ENCODE results near the gene KIF21B. TPM values are rescaled to one million over a fixed set of nuclear protein-coding genes. Genes with fewer than 3 reads are reported as not detected.
"Not testable (repeated sequence)": the region's sequence is repeated elsewhere in the genome, so short reads cannot be mapped to it uniquely, and the experiment has no call there.

Gene KIF21B
- total RNA-seq, 4 donors from 2014 or later, result 0.29 to 11.3 (median 2.4) TPM

DNA sequence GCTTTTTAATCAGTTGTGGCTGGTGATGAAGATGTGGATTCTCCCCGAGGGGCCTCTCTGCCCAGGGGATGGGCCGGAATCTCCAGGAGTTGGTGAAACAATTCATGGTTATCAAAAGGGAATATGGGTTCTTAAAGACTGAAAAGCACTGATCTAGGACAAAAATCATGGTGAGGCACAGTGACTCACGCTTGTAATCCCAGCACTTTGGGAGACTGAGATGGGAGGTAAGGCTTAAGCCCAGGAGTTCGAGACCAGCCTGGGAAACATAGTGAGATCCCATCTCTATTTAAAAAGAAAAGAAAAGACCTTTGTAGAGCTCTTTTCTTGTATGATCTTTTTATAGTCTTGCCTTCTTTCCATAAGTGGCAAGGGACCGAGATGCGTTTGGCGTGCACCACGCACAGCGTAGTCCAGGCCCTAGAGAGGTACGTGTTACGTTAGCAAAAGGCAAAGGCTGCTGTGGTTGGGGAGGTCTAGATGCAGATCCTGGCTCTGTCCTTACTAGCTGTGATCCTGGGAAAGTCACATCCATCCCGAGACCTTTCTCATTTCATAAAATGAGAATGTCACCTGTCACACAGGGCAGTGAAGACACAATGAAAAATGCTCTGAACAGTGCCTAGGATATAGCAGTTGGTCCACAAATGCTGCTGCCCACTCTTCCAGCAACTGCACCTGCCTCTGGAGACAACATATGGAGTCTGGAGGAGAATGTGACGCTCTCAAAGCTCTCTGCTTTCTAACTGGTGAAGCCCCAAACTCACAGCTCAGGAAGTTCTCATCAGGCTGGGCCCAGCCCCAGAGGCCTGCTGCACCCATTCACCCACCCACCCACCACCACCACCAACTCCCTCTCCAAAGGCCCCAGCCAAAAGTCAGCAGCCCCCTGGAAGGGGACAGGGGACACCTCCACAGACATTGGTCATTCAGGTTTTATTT, 54.8 kb downstream of the KIF21B start:
- Histone ChIP-seq H3K4me1 (no peaks in the 10 kb centered on the region), H3K27me3 (no peaks in the 10 kb centered on the region), H3K36me3 (no peaks in the 10 kb centered on the region), H3K4me3 (no peak overlapping the region), H3K9me3 (no peaks in the 10 kb centered on the region), H3K27ac (no peak overlapping the region)
- intact Hi-C loops (cut with DNase I; ENCODE audit: low total_unique reads), result no loop called here
- no peak for DNase-seq
- TF ChIP-seq POLR2A (IDR thresholded peaks at IDR 0.05), result no peak
- TF ChIP-seq, protein P1, sequence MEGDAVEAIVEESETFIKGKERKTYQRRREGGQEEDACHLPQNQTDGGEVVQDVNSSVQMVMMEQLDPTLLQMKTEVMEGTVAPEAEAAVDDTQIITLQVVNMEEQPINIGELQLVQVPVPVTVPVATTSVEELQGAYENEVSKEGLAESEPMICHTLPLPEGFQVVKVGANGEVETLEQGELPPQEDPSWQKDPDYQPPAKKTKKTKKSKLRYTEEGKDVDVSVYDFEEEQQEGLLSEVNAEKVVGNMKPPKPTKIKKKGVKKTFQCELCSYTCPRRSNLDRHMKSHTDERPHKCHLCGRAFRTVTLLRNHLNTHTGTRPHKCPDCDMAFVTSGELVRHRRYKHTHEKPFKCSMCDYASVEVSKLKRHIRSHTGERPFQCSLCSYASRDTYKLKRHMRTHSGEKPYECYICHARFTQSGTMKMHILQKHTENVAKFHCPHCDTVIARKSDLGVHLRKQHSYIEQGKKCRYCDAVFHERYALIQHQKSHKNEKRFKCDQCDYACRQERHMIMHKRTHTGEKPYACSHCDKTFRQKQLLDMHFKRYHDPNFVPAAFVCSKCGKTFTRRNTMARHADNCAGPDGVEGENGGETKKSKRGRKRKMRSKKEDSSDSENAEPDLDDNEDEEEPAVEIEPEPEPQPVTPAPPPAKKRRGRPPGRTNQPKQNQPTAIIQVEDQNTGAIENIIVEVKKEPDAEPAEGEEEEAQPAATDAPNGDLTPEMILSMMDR (IDR thresholded peaks at IDR 0.05), result no peak

DNA sequence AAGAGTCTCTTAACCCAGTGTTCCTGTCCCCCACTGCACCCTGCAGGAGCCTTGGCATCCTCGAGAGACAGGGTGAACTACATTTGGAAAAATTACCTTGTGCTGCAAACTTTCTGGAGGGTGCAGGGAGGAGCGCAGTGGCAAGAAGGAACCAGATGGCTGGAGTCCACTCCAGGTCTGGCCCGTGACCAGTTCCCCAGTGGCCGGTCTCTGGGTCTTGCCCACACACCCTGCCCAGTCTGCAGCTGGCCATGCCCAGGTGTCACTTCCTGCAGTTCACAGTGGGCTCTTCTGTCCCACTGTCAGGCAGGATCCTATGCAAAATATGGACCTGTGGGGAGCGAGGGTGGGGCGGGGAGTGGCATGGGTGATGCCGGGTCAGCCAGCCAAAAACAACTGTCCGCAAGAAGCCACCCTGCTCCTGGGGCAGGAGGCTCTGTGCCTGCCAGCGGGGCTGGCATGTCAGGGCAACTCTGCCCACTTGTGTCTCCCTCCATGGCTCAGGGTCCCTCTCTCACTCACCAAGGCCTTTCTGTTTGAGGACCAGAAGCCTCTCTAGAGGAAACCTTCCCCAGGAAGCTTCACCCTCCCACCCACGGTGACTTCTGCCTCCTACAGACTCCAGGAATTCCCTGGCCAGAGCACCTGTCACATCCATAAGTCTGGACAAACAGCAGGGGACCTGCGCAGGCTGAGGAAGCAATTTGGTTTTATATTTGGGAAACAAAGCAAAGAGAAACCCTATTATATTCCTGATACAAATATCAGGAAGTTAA, 55.6 kb downstream of the KIF21B start:
- no peak for TF ChIP-seq POLR2A (IDR thresholded peaks at IDR 0.05)
- TF ChIP-seq, protein P1 (IDR thresholded peaks at IDR 0.05), result no peak
- intact Hi-C loops (cut with DNase I; ENCODE audit: low total_unique reads), result no loop called here
- Histone ChIP-seq H3K27ac (no peak overlapping the region), H3K27me3 (no peaks in the 10 kb centered on the region), H3K4me3 (no peak overlapping the region), H3K9me3 (no peaks in the 10 kb centered on the region), H3K36me3 (no peaks in the 10 kb centered on the region), H3K4me1 (no peaks in the 10 kb centered on the region)
- no peak for DNase-seq

DNA sequence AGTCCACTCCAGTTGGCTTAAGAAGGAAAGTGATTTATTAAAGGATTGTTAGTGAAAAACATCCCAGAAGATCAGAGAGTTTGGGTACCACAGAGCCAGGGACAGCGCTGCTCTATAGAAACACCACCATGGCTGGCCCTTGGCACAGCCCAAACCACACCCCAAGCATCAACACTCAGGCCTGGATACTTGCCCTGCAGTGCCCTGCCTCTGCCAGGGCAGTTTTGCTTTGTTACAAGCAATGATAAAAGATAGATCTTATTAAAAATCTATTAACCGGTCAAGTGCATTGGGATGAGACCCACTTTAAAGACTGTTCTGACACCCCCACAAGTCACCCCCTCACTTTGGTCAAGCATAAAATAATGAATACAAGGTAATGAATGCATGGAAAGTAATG, 56.6 kb downstream of the KIF21B start:
- no peak for TF ChIP-seq POLR2A (IDR thresholded peaks at IDR 0.05)
- H3K27ac ChIP-seq, result no peak overlapping the region
- DNase-seq, result no peak
- intact Hi-C loops (cut with DNase I; ENCODE audit: low total_unique reads), result no loop called here
- no peaks in the 10 kb centered on the region for H3K36me3 ChIP-seq
- no peak overlapping the region for H3K4me3 ChIP-seq
- no peaks in the 10 kb centered on the region for H3K4me1 ChIP-seq
- no peaks in the 10 kb centered on the region for H3K9me3 ChIP-seq
- H3K27me3 ChIP-seq, result no peaks in the 10 kb centered on the region

DNA sequence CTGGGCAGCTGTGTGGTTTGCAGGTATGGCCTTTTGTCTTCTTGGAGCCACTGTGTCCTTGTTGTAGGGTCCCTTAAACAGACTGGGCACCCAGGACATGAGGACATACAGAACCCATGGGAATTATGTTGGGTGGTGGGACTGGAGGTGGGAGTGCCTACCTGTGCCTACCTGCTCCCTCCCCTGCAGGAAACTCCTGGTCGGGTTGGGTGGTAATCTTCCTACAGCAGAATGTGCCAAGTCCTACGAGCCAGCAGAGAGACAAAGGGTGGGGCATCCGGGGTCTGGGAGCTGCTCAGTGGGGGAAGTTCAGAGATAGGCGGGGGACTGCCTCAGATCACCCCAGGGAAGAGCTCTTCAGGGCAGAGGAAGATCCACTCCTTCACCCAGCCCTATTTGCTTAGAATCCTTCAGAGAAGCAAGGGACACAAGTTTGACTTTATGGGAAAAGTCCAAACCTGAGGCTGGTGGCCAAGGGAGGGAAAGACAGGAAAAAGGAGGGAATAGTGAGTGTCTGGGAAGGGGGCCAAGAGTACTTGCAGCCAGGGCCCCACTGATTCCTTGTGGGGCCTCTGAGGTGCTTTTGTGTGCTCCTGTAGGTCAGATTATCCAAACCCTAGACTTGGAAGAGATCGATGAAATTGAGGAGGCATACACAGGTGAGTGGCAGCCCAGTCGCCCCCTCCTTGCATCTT, 58.3 kb downstream of the KIF21B start:
- intact Hi-C loops (cut with DNase I; ENCODE audit: low total_unique reads), result no loop called here
- DNase-seq, result no peak

DNA sequence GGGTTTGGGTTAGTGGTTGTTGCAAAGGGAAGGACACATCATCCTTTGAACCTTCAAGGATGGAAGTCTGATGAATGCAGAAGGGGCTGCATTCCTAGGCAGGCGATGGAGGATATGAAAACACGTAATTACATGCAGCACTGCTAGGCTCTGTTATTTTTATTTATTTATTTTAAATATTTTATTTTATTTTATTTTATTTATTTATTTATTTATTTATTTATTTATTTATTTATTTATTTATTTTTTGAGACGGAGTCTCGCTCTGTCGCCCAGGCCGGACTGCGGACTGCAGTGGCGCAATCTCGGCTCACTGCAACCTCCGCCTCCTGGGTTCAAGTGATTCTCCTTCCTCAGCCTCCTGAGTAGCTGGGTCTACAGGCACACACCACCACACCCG, 59.6 kb downstream of the KIF21B start:
- H3K36me3 ChIP-seq; H3K27me3 ChIP-seq; intact Hi-C loops (cut with DNase I; ENCODE audit: low total_unique reads); DNase-seq; H3K27ac ChIP-seq; H3K4me3 ChIP-seq; H3K9me3 ChIP-seq; H3K4me1 ChIP-seq: not testable (repeated sequence)

More for the DNA sequence above, 58.3 kb downstream of the KIF21B start:
- Histone ChIP-seq H3K4me1 (no peaks in the 10 kb centered on the region), H3K27me3 (no peaks in the 10 kb centered on the region), H3K36me3 (no peaks in the 10 kb centered on the region), H3K4me3 (no peak overlapping the region), H3K27ac (no peak overlapping the region), H3K9me3 (no peaks in the 10 kb centered on the region)
- no peak for TF ChIP-seq POLR2A (IDR thresholded peaks at IDR 0.05)
- TF ChIP-seq, protein P1 (IDR thresholded peaks at IDR 0.05), result no peak

Measured in uterus (tissue), 4 donors.